ENCODE measurements around the gene NAPB.

The NAPB gene

GRCh38 chr20:23399568-23400241 lies 21.6 kb downstream of the NAPB start:
- peaks cover 19% of the 10 kb centered on the region for H3K36me3 ChIP-seq (ENCODE audit: insufficient read depth, low read length)
- H3K9ac ChIP-seq (ENCODE audit: low read depth, low read length), result no peak overlapping the region
- no peak overlapping the region for H3K4me2 ChIP-seq (ENCODE audit: low read length)
- no peaks in the 10 kb centered on the region for H3K27me3 ChIP-seq (ENCODE audit: control insufficient read depth, insufficient read depth, low read length)
- peaks cover 8% of the 10 kb centered on the region for H3K4me1 ChIP-seq (ENCODE audit: control insufficient read depth, insufficient read depth, low read length)
- H3K4me3 ChIP-seq (ENCODE audit: low read length), result no peak overlapping the region
- no peaks in the 10 kb centered on the region for H3K9me3 ChIP-seq (replicated peaks; ENCODE audit: low read length)

DNA sequence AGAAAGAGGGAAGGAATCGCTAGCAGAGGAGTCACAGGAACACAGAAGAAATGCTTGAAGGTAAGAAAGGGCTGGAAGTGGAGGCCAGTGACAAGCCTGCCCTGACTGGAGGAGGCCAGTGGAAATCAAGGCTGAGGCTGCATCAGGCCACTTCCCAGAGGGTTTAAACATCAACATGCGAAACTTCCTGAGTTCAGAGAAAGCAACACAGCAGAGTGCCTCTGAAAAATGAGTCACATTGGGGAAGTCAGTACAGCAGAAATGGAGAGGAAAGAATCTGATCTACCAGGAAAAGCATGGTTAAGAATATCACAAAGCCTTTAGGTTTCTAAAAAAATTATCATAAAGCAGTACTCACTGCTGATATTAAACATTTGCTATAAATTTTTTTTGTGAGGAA lies 23.3 kb downstream of the NAPB start:
- Histone ChIP-seq H3K27me3 (ENCODE audit: control insufficient read depth, insufficient read depth, low read length) (no peaks in the 10 kb centered on the region), H3K4me2 (ENCODE audit: low read length) (no peak overlapping the region), H3K4me3 (ENCODE audit: low read length) (no peak overlapping the region), H3K36me3 (ENCODE audit: insufficient read depth, low read length) (peaks cover 36% of the 10 kb centered on the region), H3K9ac (ENCODE audit: low read depth, low read length) (no peak overlapping the region), H3K9me3 (replicated peaks; ENCODE audit: low read length) (no peaks in the 10 kb centered on the region), H3K4me1 (ENCODE audit: control insufficient read depth, insufficient read depth, low read length) (peaks cover 8% of the 10 kb centered on the region)

DNA sequence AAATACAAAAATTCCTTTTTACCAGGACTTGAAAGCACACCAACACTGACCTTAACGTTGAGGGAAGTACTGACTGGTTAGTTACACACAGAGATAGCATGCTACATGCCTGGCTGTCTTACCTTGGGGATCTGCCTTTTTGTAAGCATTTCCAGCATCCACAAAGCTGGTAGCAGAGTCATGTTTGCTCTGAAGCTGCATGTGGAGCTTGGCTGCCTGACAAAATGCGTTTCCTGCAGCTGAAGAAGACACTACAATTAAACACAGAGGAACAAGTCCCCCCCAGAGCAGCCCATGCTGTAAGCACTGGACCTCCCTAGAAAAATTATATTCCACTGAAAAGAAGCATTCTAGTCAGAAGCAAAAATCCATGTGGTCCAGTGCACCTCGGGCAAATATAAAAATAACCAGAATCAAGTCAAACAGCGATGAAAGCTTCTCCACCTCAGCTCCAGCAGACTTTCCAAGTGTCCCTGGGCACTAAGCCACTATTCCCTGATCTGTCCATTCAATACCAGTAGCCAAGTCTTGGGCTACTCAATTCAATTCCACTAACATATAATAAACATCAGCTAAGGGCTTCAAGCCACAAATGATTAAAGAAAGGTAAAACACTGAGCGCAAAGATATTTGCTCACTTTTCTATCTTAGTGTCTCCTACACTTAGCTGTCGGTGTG lies 24.2 kb downstream of the NAPB start:
- no peak overlapping the region for H3K4me2 ChIP-seq (ENCODE audit: low read length)
- peaks cover 8% of the 10 kb centered on the region for H3K4me1 ChIP-seq (ENCODE audit: control insufficient read depth, insufficient read depth, low read length)
- H3K36me3 ChIP-seq (ENCODE audit: insufficient read depth, low read length), result peaks cover 42% of the 10 kb centered on the region
- H3K27me3 ChIP-seq (ENCODE audit: control insufficient read depth, insufficient read depth, low read length), result no peaks in the 10 kb centered on the region
- H3K9ac ChIP-seq (ENCODE audit: low read depth, low read length), result no peak overlapping the region
- no peaks in the 10 kb centered on the region for H3K9me3 ChIP-seq (replicated peaks; ENCODE audit: low read length)
- no peak overlapping the region for H3K4me3 ChIP-seq (ENCODE audit: low read length)

DNA sequence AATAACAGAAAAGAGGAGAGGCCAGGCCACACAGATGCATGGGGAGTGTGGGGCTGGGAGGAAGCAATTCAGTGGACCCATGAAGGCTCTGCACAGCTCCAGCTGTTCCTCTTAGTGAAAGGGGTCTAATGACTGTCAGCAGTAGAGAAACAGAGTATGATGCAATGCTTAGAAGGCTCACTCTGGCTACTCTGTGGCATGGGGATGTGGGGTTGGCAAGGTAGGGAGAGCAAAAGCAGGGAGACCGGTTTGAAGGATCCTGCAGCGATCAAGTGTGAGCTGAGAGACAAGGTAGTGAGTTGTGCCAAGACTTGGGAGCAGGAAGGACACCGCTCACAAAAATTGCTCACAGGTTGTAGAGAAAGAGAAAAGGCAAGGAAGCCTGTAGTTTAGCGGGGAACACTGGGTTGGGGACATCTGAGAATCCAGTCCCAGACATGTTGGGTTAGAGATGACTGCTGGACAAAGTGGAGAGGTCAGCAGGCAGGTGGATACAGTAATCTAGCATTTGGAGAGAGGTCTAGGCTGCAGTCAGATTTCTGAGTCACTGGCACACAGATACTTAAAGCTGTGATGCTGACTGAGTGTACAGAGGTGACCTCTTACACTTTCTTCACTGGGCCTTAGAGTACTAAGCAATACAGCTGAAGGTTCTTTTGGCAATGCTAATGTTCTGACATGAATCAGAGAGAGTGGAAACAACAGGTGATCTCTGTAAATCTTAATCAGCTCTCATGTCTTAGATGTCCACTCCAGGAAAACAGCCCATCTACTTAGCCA lies 27.1 kb downstream of the NAPB start:
- Histone ChIP-seq H3K9ac (ENCODE audit: low read depth, low read length) (no peak overlapping the region), H3K4me3 (ENCODE audit: low read length) (no peak overlapping the region), H3K4me2 (ENCODE audit: low read length) (no peak overlapping the region), H3K27me3 (ENCODE audit: control insufficient read depth, insufficient read depth, low read length) (no peaks in the 10 kb centered on the region), H3K4me1 (ENCODE audit: control insufficient read depth, insufficient read depth, low read length) (peaks cover 8% of the 10 kb centered on the region), H3K9me3 (replicated peaks; ENCODE audit: low read length) (no peaks in the 10 kb centered on the region), H3K36me3 (ENCODE audit: insufficient read depth, low read length) (peaks cover 47% of the 10 kb centered on the region)

GRCh38 chr20:23391707-23392310 lies 29.5 kb downstream of the NAPB start:
- H3K36me3 ChIP-seq (ENCODE audit: insufficient read depth, low read length), result peaks cover 69% of the 10 kb centered on the region
- H3K9me3 ChIP-seq (replicated peaks; ENCODE audit: low read length), result no peaks in the 10 kb centered on the region
- no peak overlapping the region for H3K9ac ChIP-seq (ENCODE audit: low read depth, low read length)
- peaks cover under 1% of the 10 kb centered on the region for H3K4me1 ChIP-seq (ENCODE audit: control insufficient read depth, insufficient read depth, low read length)
- H3K4me2 ChIP-seq (ENCODE audit: low read length), result no peak overlapping the region
- no peaks in the 10 kb centered on the region for H3K27me3 ChIP-seq (ENCODE audit: control insufficient read depth, insufficient read depth, low read length)
- H3K4me3 ChIP-seq (ENCODE audit: low read length), result no peak overlapping the region

GRCh38 chr20:23390091-23390774 lies 31.1 kb downstream of the NAPB start:
- Histone ChIP-seq H3K27me3 (ENCODE audit: control insufficient read depth, insufficient read depth, low read length) (no peaks in the 10 kb centered on the region), H3K36me3 (ENCODE audit: insufficient read depth, low read length) (peaks cover 69% of the 10 kb centered on the region), H3K4me3 (ENCODE audit: low read length) (no peak overlapping the region), H3K4me2 (ENCODE audit: low read length) (no peak overlapping the region), H3K4me1 (ENCODE audit: control insufficient read depth, insufficient read depth, low read length) (no peaks in the 10 kb centered on the region), H3K9me3 (replicated peaks; ENCODE audit: low read length) (no peaks in the 10 kb centered on the region), H3K9ac (ENCODE audit: low read depth, low read length) (no peak overlapping the region)

GRCh38 chr20:23387118-23387443 lies 34.2 kb downstream of the NAPB start:
- H3K9me3 ChIP-seq (replicated peaks; ENCODE audit: low read length), result no peaks in the 10 kb centered on the region
- H3K36me3 ChIP-seq (ENCODE audit: insufficient read depth, low read length), result peaks cover 40% of the 10 kb centered on the region
- H3K27me3 ChIP-seq (ENCODE audit: control insufficient read depth, insufficient read depth, low read length), result no peaks in the 10 kb centered on the region
- H3K4me1 ChIP-seq (ENCODE audit: control insufficient read depth, insufficient read depth, low read length), result no peaks in the 10 kb centered on the region
- H3K4me3 ChIP-seq (ENCODE audit: low read length), result no peak overlapping the region
- H3K4me2 ChIP-seq (ENCODE audit: low read length), result no peak overlapping the region
- no peak overlapping the region for H3K9ac ChIP-seq (ENCODE audit: low read depth, low read length)

- Histone ChIP-seq H3K4me1 (ENCODE audit: control insufficient read depth, insufficient read depth, low read length) (no peaks in the 10 kb centered on the region), H3K36me3 (ENCODE audit: insufficient read depth, low read length) (peaks cover 35% of the 10 kb centered on the region), H3K4me2 (ENCODE audit: low read length) (no peak overlapping the region), H3K9me3 (replicated peaks; ENCODE audit: low read length) (no peaks in the 10 kb centered on the region), H3K9ac (ENCODE audit: low read depth, low read length) (no peak overlapping the region), H3K27me3 (ENCODE audit: control insufficient read depth, insufficient read depth, low read length) (no peaks in the 10 kb centered on the region), H3K4me3 (ENCODE audit: low read length) (no peak overlapping the region)
Observed at GRCh38 chr20:23386304-23387117, 34.8 kb downstream of the NAPB start.

GRCh38 chr20:23381876-23382275 lies 39.4 kb downstream of the NAPB start:
- no peaks in the 10 kb centered on the region for H3K27me3 ChIP-seq (ENCODE audit: control insufficient read depth, insufficient read depth, low read length)
- no peak overlapping the region for H3K9ac ChIP-seq (ENCODE audit: low read depth, low read length)
- peaks cover 26% of the 10 kb centered on the region for H3K36me3 ChIP-seq (ENCODE audit: insufficient read depth, low read length)
- no peak overlapping the region for H3K4me3 ChIP-seq (ENCODE audit: low read length)
- H3K4me2 ChIP-seq (ENCODE audit: low read length), result no peak overlapping the region
- no peaks in the 10 kb centered on the region for H3K9me3 ChIP-seq (replicated peaks; ENCODE audit: low read length)
- no peaks in the 10 kb centered on the region for H3K4me1 ChIP-seq (ENCODE audit: control insufficient read depth, insufficient read depth, low read length)

DNA sequence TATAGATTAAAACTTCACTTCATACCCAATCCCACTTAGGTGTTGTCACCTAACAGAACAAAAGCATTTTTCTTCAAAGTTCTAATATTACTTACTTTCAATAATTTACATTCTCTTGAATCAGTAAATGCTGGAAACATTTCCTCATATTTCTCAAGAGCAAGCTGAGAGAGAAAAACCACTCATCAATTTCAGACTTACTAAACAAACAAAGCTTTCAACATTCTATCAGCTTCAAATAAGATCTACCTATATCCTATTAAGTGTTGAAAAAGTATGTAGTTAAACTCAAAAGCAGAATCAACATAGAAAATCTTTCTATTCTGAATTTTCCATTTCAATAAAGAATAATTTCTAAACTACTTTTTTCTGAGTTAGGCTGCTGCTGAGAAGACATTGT lies 41.5 kb downstream of the NAPB start:
- Histone ChIP-seq H3K27me3 (ENCODE audit: control insufficient read depth, insufficient read depth, low read length) (no peaks in the 10 kb centered on the region), H3K9ac (ENCODE audit: low read depth, low read length) (no peak overlapping the region), H3K4me2 (ENCODE audit: low read length) (no peak overlapping the region), H3K4me3 (ENCODE audit: low read length) (no peak overlapping the region), H3K4me1 (ENCODE audit: control insufficient read depth, insufficient read depth, low read length) (no peaks in the 10 kb centered on the region), H3K9me3 (replicated peaks; ENCODE audit: low read length) (no peaks in the 10 kb centered on the region), H3K36me3 (ENCODE audit: insufficient read depth, low read length) (peaks cover 40% of the 10 kb centered on the region)
